OCI-LY3 (cell line): ENCODE results near the gene SART3.

Experiments
- EZH2phosphoT487 ChIP-seq: fragments of 200-600 bp; shearing (Covaris generic); IDR thresholded peaks from 2 replicates; pipeline ENCODE4 v1.6.1; 2018; ENCODE audit warnings: antibody characterized with exemption, mixed run types, low read depth
- TF ChIP-seq, protein P1 (sequence below): fragments of 200-600, 300-600 bp; sonication (generic); IDR thresholded peaks from 2 replicates; pipeline ENCODE4 v1.5.1; 2014; ENCODE audit warnings: antibody characterized with exemption, low read length, low read depth

DNA sequence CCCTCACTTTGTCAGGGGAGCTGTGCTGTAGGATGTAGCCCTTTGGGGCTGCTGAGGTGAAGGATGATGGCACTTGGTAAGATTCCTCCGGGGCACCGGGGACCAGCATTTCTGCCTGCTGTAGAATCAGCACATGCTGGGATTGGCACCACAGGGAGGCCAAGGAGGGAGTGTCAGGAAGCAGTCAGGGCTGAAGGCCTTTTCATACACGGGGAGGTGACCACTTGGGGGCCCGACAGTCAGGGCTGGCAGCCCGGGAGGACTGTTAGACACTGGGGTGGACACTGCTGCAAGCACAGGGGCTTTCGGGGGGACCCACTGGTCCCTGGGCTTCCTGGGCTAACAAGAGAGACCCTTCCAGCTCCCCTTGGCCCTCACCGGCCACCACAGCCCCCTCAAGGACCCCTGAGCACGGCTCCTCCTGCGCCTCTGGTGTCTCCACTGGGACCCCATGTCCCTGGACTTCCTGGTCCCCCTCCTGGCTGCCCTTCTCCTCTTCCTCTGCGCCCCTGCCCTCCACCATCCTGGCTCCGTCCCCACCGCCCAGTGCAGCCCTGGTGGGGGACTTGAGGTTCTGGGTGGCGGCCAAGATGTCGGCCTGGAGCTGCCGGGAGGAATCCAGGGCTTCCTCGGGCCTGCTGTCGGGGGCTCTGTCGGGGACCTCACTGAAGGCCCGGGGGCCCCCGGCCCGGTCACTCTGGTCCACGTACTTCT is 30.5 kb upstream of the SART3 start:
- TF ChIP-seq, protein P1, sequence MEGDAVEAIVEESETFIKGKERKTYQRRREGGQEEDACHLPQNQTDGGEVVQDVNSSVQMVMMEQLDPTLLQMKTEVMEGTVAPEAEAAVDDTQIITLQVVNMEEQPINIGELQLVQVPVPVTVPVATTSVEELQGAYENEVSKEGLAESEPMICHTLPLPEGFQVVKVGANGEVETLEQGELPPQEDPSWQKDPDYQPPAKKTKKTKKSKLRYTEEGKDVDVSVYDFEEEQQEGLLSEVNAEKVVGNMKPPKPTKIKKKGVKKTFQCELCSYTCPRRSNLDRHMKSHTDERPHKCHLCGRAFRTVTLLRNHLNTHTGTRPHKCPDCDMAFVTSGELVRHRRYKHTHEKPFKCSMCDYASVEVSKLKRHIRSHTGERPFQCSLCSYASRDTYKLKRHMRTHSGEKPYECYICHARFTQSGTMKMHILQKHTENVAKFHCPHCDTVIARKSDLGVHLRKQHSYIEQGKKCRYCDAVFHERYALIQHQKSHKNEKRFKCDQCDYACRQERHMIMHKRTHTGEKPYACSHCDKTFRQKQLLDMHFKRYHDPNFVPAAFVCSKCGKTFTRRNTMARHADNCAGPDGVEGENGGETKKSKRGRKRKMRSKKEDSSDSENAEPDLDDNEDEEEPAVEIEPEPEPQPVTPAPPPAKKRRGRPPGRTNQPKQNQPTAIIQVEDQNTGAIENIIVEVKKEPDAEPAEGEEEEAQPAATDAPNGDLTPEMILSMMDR = no peak
- no peak for TF ChIP-seq EZH2phosphoT487
